HG02870 (cell line): Measurements from ENCODE around the gene ATXN1.

Source experiments
- ATAC-seq: cut with Tn5 transposase; IDR thresholded peaks from one replicate; pipeline ENCODE4 v1.9.1; 2021; ENCODE audit warnings: mild to moderate bottlenecking, moderate library complexity; ENCODE audit not compliant: unreplicated experiment

ATXN1 gene

DNA sequence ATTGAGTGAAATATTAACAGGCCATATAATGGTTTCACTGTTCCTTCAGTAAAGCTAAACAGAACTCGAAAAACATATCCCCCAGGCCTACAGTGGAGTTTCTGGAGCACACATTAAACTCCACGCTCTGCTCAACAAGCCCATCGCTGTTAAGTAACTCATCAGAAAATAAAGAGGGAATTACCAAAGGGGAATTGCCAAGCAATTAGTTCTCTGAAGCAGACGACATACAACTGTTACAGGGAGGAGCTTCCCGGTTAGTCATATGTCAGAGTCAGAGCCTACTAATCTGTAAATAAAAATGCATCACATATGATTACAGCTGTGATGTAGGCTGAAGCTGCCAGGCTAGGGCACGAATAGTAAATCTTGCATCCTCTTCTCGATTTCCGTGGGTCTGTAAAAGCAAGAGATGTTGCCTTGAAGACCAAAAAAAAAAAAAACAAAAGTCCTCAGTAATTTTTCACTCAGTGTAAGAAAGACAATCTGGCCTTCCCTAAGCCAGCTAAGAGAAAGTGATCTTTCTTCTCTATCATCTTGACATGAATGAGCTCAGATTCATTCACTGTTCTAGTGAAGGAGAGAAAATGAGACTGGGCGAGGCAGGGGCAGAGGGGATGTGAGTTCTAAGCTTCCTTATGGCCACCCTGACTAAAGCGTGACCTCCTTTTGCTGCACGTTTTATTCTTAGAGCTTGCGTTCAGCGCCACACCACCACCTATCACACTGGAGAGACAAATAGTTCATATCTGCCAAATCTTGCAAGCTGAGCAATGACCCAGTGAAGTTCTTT is 13.8 kb downstream of the ATXN1 start:
- ATAC-seq, result no peak

DNA sequence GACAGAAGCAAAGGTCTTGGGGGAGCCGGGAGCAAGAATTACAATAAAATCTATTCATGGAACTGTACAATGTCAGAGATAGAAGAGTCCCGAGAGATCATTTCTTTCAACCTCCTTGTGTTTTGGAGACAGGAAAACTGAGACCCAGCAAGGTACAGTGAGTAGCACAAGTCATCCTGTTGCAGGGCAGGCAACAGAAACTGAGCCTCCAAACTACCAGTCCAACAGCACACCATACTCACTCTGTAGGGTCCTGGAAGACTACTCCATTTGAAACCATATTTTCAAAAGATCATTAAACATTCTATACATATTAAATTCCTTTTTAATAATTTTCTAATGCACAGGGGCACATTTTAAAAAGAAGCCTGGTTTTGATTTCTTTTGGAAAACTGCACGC is 14.4 kb downstream of the ATXN1 start:
- no peak for ATAC-seq

DNA sequence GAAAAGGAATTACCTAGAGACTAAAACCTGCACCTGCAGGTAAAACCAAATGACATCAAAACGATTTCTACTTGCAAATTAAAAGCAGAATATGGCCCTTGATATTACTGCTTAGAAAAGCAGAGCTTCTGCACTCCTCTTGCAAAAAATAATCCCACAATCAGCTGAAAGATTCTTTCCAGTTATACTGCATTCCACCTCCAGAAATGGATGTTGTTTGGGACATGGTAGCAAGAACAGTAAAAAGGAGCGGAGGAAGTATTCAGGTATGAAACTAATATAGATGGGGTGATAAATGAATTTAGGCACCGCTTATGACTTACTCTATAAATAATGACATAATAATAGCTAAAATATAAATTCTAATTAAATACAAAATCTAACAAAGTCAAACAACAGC is 14.9 kb downstream of the ATXN1 start:
- no peak for ATAC-seq

DNA sequence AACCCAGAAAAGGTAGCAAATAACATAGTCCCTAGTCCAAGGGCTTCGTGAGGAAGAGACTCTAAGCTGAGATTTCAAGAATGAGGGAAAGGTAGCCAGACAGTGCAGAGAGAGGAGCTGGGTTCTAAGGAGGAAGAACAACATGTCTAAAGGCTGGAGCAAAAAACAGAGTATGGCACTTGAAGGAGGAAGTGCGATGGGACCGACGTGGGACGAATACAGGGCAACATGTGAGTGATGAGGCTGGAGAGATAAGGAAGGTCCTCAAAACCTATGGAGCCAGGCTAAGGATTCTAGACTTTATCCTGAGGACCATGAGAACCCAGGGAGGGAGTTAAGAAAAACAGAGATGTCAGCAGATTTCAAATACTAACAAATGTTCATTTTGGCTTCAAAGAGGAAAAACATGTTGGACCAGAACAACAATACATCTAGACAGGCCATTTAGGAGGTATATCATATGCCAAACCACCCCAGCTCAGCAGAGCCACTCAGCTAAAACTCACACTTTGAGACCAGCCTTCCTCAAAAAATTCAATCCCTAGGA is 17.5 kb downstream of the ATXN1 start:
- no peak for ATAC-seq

DNA sequence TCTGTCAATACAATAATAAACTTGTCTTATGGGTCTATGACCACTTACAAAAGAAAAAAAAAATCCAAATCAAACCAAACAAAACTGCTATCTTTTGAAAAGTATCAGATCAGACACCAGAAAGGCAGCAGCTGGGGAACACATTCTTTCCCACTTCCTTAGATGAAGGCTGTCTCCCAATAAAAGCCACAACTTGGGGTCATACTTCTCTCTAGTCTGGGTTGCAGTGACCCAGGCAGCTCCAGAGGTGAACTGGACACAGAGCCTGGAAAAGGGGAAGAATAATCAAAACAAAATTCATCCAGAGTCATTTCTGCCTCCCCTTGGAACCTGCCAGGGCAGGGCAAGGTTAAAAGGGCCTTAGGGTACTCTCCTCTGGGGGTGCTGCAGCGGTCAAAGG is 19.1 kb downstream of the ATXN1 start:
- no peak for ATAC-seq

DNA sequence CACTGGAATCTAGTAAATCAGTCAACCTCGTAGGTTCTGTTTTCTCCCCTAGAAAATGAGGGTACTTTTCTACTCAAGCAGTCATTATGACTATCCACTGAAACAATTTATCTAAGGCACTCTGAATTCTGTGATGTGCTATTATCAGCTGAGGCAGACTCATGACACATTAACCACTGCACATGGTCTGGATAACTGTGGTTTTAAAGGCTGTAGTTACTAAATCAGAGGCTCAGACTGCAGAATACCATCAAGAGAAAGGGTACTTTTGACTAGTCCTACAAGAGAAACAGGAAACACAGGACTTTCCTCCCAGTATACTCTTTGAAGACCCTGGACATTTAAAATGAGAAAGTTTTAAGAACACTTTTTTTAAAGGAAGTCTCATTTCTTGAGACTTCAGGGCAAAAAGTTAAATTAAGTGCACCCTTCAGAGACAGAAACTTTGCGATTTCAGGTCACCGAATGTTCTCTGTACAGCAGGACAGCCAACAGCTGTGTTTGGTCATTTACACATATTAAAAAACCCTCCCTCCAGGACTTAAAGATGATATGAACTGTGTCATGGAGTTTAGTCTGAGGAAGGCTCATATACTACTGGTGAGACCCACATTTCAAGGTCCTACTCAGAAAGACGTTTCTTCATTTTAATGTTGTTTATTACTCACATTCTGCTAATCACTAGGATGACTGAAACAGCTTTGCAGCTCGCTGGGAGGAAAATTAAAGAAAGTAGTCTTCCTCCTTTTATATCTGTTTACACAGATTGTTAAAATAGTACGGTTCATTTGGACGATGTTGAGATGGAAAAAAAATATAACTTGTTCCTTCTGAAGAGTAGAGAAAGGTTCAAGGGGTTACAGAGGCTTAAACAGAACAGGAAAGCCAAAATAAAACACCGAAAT is 19.9 kb downstream of the ATXN1 start:
- peak; percentile 78 for ATAC-seq

DNA sequence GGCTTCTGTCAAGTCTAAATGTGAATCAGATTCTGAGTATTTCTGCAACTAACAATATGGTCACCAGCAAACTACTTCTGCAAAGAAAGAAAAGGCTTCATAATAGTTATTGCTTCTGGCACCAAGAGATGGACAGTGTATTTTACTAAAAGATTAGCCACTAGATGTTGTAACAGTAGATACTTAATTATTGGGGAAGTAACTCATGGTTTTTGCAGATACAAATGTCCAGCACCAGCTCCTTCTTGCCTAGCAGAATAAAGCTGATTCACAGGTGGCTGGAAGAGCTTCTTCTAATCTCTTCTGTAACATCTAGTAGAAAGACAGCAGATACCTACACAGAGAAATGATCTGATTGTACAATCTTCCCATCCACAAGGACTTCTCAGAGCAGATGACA is 21.2 kb downstream of the ATXN1 start:
- no peak for ATAC-seq

DNA sequence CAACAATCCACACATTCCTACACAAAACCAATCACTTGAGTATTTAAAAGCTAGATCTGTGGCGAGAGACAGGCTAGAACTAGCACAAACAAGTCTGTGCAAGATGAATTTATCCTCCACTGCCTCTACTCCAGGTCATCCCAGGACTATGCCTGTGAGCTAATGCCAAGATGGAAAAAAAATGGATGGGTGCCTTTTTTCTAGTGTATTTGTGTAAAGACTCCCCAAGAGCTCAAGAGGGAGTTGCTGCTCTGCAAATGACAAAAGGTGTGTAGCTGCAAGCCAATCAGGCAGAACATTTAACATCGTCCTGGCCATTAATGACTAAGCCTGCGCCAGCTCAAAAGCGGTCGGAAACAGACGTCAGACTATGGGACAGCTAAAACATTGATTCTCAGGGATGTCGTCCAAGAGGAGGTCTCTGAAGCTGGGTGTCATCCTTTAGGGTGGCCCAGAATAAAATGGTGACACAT is 21.9 kb downstream of the ATXN1 start:
- ATAC-seq, result no peak

DNA sequence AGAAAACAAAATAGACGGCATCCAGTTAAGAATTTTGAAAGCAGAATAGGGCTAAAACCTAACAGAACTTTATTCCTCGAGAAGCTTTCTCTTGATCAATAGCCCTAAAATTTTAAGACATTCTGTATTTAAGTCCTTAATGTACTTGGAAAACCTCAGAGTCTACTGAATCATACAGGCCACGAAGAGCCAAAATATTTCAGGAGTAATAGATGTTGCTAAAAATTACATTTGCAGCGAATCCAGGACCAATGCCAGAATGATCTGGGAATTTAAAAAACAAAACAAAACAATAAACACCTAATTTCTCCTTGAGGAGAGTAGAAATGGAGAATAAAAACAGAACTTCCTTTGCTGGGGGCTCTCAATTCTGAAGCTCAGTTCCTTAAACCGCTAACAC is 23.3 kb downstream of the ATXN1 start:
- no peak for ATAC-seq

DNA sequence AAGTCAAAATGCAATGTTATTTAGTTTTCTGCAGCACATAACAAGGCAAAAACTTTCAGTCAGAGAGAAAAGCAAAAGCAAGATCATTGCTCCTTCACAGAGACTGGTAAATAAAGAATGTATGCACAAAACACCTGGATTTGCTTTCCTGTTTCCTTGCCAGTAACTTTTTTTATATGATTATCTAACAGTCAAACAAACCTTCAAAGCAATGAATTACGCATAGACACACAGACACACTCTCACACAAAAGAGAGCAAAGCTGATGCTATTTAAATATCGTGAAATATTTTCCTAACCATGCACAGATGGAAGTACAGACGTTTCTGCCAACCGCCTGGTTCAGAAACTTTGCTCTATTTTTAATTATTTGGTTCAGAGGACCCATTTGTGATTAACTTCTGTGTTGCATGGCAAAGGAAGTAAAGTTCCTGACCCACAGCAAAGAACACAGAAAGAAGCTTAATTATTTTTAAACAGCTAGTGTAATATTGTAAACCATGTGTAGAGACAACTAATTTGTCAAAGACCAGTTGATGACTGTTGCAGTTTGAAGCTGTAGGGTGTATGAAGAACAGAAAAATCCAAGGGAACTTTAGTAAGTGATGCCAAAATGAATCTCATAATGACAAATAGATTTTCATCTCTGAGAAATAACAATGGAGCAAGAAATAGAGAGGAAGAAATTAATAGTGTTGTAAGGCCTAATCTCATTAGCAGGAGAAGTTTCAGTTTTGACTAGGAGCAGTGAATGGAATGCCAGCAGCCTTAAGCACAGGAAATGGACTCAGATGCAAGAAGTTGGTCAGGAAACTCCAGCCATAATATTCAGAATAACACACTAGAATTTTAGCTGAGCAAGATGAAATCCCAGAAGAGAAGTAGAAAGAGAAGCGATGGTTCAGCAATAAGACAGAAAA is 24.1 kb downstream of the ATXN1 start:
- ATAC-seq, result no peak

DNA sequence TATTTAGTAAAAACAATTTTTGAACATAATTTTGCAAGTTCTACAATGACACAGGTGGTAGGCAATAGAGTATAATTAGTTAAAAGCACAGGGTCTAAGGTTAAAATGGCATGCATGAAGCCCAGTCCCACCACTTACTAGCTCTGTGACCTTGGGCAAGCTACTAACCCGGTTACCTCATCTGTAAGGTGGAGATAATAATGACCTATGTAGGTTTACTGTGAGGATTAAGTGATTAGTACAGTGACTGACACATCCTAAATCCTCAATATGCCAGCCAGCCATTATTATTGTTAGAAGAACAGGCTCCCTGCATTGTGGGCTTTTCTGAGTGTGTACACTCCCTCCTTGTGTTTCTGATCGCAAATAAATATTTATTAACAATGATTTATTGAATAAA is 26.2 kb downstream of the ATXN1 start:
- no peak for ATAC-seq

DNA sequence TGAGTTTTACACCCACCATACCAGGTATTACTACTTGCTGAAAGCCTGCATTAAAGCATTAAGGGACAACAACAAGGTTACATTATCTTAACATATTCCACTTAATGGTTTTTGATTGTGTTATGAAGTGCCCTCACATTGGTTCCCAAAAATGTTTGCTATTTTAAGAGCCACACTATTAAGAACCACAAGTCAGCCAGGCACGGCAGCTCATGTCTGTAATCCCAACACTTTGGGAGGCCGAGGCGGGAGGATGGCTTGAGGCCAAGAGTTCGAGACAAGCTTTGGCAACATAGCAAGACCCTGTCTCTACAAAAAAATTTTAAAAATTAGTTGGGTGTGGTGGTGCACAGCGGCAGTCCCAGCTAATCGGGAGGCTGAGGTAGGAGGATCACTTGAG is 28.2 kb downstream of the ATXN1 start:
- ATAC-seq, result no peak

DNA sequence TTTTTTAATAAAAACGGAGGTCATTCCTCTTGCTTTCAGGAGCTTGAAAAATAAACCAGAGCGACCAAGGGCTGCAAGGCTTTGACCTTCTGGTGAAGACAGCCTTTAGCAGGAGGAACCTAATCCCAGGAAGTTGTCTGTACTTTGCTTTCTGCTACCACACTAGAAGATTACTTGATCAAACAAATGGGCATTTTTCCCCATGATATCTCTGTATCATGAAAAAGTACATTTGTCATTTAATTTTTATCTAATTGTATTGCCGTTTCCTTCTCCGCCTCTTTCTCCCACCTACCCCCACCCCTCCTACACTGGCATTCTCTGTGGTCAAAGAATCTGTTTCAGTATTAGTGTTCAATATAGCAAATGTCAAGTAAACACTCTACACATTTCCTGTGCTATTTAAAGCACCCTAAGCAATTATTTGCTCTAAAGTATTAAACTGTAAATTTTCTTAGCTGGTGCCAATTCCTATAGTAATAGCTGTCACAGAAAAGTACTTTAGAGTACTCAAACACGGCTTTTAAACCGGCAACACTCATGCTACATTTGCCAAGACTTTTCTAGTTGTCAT is 29.7 kb downstream of the ATXN1 start:
- ATAC-seq, result peak; percentile 97

DNA sequence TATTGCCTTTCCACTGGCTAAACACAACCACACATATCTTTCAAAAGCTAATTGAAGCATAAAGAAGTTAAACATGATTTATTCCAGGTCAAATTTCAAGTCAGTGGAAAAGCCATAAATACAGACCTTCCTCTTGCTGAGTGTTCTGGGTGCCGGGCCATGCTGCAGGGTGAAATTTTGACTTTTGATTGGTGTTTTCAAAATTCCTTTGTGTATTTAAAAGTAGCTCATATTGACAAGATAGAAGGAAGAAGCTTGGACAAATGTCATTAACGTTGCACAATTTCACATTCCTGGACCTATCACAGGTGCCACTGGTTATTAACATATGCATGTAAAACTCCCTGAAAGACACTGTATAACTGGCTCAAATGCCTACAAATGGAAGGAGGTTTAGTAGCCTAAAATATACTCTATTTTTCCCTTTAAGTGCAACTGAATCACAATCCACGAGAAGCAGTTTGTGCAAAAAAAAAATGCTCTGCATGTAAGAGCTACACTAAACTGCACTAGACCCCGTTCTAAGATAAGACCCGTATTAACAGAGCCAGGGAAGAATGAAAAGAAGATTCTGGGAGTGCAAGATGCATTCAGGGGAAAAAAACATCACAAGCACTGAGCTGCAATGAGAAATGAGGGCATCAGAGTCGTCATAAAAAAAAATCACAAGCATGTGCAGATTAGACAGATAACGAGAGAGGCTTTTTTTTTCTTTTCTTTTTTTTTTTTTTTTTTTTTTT is 30.4 kb downstream of the ATXN1 start:
- no peak for ATAC-seq

DNA sequence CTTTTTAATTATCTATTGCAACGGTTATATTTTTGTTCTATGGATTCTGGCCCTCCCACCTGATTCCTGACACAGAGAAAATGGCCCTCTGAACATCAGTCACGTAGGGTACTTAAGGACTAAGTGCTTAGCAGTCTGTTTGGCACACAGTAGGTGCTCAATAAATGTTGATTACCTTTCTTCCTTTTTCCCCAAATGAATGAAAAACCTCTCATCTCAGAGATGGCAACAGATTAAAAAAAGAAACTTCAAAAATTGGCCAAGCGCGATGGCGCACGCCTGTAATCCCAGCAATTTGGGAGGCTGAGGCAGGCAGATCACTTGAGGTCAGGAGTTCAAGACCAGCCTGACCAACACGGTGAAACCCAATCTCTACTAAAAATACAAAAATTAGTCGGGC is 31.5 kb downstream of the ATXN1 start:
- ATAC-seq, result no peak

DNA sequence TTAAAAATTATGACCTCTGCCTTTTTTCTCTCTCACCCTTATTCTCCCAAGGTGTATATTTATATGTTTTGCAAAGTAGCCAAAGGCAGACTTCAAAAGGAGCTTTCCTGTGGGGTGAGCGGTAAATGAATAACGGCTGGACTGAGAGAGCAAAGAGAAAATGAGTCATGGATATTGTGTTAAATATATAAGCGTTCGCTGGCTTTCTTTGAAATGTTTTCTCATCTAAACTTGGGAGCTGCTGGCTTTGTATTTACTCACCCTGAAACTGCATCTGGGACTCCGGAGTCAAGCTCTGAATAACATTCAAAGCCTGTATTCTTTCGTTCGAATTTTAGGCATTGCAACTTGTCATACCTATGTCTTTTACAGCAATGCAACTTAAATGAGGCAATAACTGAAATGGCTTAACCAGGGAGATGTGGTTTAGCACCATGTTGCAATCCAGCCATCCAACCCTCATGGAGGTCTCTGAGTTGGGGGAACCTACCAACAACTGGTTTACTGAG is 32.0 kb downstream of the ATXN1 start:
- ATAC-seq, result no peak

DNA sequence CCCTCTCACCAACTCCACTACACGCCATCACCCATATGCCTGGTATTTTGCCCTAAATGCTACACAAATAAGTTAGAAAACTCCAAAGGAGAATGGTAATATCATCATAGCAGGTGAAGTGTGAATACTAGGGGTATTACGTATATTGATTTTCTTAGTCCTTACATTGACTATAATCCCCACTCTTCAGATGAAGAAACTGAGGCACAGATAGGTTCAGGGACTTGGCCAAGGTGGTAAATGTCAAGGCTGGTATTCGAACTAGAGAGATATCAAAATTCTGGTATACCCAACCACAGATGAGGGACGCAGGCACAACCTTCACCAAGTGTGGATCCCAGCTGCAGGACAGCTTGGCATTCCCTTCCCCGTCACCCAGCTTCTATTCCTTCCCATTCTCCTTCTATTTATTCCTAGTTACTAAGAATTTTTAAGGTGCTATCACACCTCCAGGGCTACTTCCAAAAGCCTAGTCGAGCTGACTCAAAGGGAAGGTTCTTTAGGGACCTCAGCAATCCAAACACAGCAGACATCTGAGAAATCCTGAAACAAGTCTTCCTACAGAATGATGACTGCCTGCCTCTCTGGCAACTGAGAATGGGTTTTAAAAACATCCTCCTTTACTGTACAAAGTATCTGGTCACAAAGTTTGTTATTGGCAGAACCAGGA is 32.6 kb downstream of the ATXN1 start:
- no peak for ATAC-seq

DNA sequence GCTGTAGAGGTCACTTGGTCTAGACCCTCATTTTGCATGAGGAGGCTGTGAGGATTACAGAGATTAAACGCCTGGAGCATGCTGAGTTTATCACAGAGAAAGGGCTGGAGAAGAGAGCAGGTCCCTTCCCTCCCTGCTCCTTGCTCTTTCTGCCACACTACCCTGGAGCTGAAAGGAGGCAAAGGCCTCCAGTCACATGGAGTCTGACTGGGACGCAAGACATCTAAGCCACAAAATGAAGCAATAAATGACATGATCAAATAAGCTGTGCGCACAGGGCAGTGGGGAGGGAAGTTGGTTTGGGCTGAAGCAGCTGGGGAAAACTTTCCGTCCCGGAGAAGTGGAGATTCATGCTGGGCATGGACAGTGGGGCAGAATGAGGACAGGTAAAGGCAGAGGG is 33.3 kb downstream of the ATXN1 start:
- ATAC-seq, result no peak
